GM10248 (cell line): ENCODE measurements around the gene RPL13.

Experiments
- CTCF ChIA-PET: fragments of 300-600 bp; sonication (Branson Sonifier 250); formaldehyde crosslinking; extraction: SDS; loops from one replicate; lab custom pipeline; 2021; ENCODE audit warnings: antibody characterized with exemption; lab: Yijun Ruan, JAX
- POLR2A ChIA-PET: fragments of 350-650 bp; sonication (Branson Sonifier 250); formaldehyde crosslinking; extraction: SDS; loops from one replicate; lab custom pipeline; 2020; ENCODE audit warnings: antibody characterized with exemption; lab: Yijun Ruan, JAX
- DNase-seq: peaks from one replicate; pipeline ENCODE4 v3.0.0; 2012; ENCODE audit errors: extremely low spot score
- TF ChIP-seq, protein P1 (sequence below): IDR thresholded peaks from 2 replicates; pipeline ENCODE4 v1.5.1; 2012; ENCODE audit warnings: mild to moderate bottlenecking, low read depth; ENCODE audit errors: extremely low read depth, missing control alignments, control extremely low read depth

The RPL13 gene

DNA sequence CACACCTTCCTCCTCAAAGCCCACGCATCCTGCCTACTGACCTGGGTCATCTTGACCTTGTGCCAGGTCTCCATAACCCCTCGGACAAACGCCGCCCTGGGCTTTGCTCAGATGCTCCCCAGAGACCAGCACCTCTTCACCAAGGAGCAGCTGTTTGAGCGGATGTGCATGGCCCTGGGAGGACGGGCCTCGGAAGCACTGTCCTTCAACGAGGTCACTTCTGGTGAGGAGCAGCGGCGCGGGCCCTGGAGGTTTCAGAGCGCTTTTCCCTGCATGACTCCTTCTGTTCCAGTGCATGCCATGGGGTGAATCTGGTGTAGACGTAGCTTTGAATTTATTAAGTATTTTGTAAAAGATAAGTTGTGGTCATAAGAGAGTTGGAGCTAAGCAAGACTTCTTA, 7.6 kb upstream of the RPL13 start:
- DNase-seq, result no peak
- TF ChIP-seq, protein P1, sequence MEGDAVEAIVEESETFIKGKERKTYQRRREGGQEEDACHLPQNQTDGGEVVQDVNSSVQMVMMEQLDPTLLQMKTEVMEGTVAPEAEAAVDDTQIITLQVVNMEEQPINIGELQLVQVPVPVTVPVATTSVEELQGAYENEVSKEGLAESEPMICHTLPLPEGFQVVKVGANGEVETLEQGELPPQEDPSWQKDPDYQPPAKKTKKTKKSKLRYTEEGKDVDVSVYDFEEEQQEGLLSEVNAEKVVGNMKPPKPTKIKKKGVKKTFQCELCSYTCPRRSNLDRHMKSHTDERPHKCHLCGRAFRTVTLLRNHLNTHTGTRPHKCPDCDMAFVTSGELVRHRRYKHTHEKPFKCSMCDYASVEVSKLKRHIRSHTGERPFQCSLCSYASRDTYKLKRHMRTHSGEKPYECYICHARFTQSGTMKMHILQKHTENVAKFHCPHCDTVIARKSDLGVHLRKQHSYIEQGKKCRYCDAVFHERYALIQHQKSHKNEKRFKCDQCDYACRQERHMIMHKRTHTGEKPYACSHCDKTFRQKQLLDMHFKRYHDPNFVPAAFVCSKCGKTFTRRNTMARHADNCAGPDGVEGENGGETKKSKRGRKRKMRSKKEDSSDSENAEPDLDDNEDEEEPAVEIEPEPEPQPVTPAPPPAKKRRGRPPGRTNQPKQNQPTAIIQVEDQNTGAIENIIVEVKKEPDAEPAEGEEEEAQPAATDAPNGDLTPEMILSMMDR, result no peak
- POLR2A ChIA-PET, result no interaction called here
- CTCF ChIA-PET, result interaction anchor here (1.0 to 2.8 kb wide), 4 partner anchors 9 to 13 kb away, joined by 4 to 8 read pairs (median 4); no protein-coding TSS in a partner anchor

DNA sequence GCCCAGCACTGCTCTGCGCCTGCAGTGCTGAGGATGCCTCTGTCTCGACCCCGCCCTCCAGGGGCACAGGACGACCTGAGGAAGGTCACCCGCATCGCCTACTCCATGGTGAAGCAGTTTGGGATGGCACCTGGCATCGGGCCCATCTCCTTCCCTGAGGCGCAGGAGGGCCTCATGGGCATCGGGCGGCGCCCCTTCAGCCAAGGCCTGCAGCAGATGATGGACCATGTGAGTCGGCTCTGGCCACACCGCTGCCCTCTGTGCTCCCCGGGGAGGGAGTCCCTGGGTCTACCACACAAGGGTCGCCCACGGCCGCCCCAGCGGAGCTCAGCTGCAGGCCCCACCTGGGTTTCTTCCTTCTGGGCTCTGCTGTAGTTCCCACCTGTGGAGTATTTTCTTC, 6.7 kb upstream of the RPL13 start:
- POLR2A ChIA-PET, result no interaction called here
- CTCF ChIA-PET, result interaction anchor here (1.0 kb wide), 2 partner anchors 12 to 13 kb away, joined by 4 read pairs; no protein-coding TSS in a partner anchor
- DNase-seq, result no peak
- TF ChIP-seq, protein P1, result no peak

DNA sequence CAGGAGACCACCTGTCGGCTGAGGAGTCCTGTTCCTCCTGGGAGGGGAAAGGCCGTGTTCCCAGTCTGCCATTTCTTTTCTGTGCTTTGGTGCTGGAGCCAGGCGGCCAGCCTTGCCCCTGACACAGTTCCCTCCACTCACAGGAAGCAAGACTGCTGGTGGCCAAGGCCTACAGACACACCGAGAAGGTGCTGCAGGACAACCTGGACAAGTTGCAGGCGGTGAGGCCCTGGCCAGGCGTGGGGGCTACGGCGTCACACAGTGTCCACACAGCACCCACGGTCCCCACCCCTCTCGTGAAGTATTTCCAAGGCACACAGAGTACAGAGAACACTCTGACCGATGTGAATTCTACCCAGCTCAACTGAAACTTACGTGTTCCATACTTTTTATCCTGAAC, 6.1 kb upstream of the RPL13 start:
- DNase-seq, result no peak
- ChIA-PET POLR2A (no interaction called here), CTCF (no interaction called here)
- TF ChIP-seq, protein P1, result no peak

DNA sequence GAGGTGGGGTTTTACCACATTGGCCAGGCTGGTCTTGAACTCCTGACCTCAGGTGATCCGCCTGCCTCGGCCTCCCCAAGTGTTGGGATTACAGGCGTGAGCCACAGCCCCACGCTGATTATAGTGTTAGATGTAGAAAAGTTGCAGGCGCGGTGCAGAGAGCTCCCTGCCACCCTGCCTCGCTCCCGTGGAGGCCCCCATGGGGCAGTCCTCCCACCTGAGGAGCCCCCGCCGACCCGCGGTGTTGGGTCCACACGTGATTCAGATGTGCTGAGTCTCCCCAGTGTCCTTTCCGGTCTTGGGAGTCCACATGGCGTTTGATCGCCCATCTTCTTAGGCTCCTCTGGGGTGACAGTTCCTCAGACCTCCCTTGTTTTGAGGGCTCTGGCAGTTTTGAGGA, 5.2 kb upstream of the RPL13 start:
- ChIA-PET CTCF (interaction anchor here (0.6 to 1.4 kb wide), 5 partner anchors 10 to 259 kb away, joined by 3 to 7 read pairs (median 3); partner anchors contain the start of gene SPG7), POLR2A (no interaction called here)

GRCh38 chr16:89555780-89556179, 4.7 kb upstream of the RPL13 start:
- no peak for DNase-seq
- TF ChIP-seq, protein P1, result no peak
- ChIA-PET CTCF (interaction anchor here (0.8 to 1.7 kb wide), 5 partner anchors 10 to 259 kb away, joined by 3 to 7 read pairs (median 3); no protein-coding TSS in a partner anchor), POLR2A (no interaction called here)

More for the DNA sequence above, 5.2 kb upstream of the RPL13 start:
- DNase-seq, result no peak
- TF ChIP-seq, protein P1, result no peak

- TF ChIP-seq, protein P1, result peak; percentile 72
- ChIA-PET CTCF (interaction anchor here (0.6 to 2.0 kb wide), 15 partner anchors 8 to 304 kb away, joined by 3 to 12 read pairs (median 3); no protein-coding TSS in a partner anchor), POLR2A (no interaction called here)
- peak; percentile 84 for DNase-seq
Observed at GRCh38 chr16:89556750-89557689, 3.5 kb upstream of the RPL13 start.
